H1 (cell line): ENCODE results near the gene ACTR6. TPM values are rescaled to one million over a fixed set of nuclear protein-coding genes. Genes with fewer than 3 reads are reported as not detected.

Experiments
- ATF3 ChIP-seq: IDR thresholded peaks from 2 replicates; pipeline ENCODE4 v1.6.1; 2011; ENCODE audit warnings: low read depth, mild to moderate bottlenecking, low read length; ENCODE audit not compliant: insufficient read depth
- polyA plus RNA-seq, 7 experiments: library from polyadenylated mRNA; depleted of rRNA in 3 of 7; stranded (reverse) in 5 of 7; unstranded in 2 of 7; fragments of >200 nt in 5 of 7; fragments of 200-250 nt in 2 of 7; gene quantifications; 1 replicate in 5 of 7; 2 replicates in 1 of 7; 4 replicates in 1 of 7; pipeline versions ENCODE4 v1.2.1 to v1.2.3, GENCODE V29; 2011 to 2013; ENCODE audit warnings: missing spikeins in 2 of 7, mixed read lengths in 2 of 7
- total RNA-seq: library from RNA; stranded (reverse); fragmentation: NEBNext Ultra II Directional; extraction: Animal tissue kit (Norgen Biotek cat#: 25700); gene quantifications from 2 replicates; pipeline ENCODE4 v1.2.1, GENCODE V29; 2021

The ACTR6 gene
- total and polyA plus RNA-seq, 2 of the 8 experiments (the other 6 are each of a cell fraction or from before 2014, with no cell fraction given) = 10.2 to 36.8 TPM

DNA sequence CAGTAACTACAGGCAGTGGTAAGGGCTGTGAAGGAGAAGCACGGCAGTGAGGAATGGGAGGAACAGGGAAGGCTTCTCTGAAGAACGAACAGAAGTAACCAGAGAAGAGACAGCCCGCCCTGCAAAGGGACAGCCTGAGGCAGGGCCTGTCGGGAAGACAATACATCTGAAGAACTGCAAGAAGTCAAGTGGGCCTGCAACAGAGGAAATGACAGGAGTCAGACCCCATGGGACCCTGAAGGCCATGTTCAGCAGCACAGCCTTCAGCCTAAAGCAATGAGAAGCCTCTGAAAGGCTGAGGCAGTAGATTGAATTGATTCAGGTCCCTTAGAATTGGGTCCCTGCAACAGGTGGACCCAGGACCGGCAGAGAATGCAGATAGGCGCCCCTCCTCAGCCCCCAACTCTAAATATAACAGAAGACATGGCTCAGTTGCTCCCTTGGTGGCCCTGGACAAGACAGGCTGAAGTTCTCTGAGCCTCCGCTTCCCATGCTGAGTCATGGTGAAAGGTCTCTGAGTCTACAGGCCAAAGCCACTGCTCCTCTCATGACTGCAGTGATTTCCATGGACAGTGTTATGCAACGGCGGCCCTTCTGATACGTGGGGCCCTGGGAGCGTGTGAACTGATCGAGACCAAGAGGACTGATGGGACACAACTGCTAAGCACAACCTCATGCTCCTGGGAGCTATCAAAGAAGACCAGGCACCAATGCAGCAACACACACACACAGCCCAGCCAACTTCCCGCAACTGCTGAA is 10.8 kb upstream of the ACTR6 start (continued):
- no peak for TF ChIP-seq ATF3
